ENCODE data around the gene ELL.

ELL gene

GRCh38 chr19:18513868-18514267 is 8.0 kb downstream of the ELL start:
- no peak overlapping the region for H3K27ac ChIP-seq
- TF ChIP-seq FOXP2 (optimal IDR thresholded peaks at IDR 0.05; ENCODE audit: control extremely low read depth, extremely low read length, insufficient read depth) (no peak), POLR2AphosphoS5 (IDR thresholded peaks at IDR 0.05; ENCODE audit: borderline replicate concordance, low read depth, low read length) (no peak), EZH2 (IDR thresholded peaks at IDR 0.05) (no peak)

DNA sequence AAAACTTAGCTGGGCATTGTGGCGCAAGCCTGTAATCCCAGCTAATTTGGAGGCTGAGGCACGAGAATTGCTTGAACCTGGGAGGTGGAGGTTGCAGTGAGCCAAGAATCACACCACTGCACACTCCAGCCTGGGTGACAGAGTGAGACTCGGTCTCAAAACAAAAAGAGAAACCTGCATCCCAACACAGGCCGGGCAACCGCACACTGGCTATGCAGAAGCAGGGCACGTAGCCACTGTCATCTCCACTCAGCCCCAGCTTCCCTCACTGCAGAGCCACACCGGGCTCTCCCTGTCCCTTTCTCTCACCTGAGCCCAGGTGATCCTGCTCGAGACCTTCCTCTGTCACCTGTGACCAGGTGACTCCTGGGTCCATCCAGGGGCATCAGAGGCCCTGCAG is 11.7 kb downstream of the ELL start:
- no peak for DNase-seq (ENCODE audit: low read depth, low spot score)
- no peak overlapping the region for H3K9ac ChIP-seq (ENCODE audit: insufficient read length)
- H3K9me3 ChIP-seq (ENCODE audit: low read depth, low read length), result no peaks in the 10 kb centered on the region
- H3K36me3 ChIP-seq (ENCODE audit: insufficient read depth, low read length), result no peaks in the 10 kb centered on the region
- no peak overlapping the region for H3K27ac ChIP-seq
- TF ChIP-seq FOXP2 (optimal IDR thresholded peaks at IDR 0.05; ENCODE audit: control extremely low read depth, extremely low read length, insufficient read depth), result no peak
- TF ChIP-seq EZH2 (IDR thresholded peaks at IDR 0.05), result no peak
- no peak for TF ChIP-seq POLR2AphosphoS5 (IDR thresholded peaks at IDR 0.05; ENCODE audit: borderline replicate concordance, low read depth, low read length)
- H3K4me3 ChIP-seq, result no peak overlapping the region

More at GRCh38 chr19:18513868-18514267, 8.0 kb downstream of the ELL start:
- Histone ChIP-seq H3K4me3 (no peak overlapping the region), H3K9me3 (ENCODE audit: low read depth, low read length) (no peaks in the 10 kb centered on the region), H3K9ac (ENCODE audit: insufficient read length) (no peak overlapping the region), H3K36me3 (ENCODE audit: insufficient read depth, low read length) (no peaks in the 10 kb centered on the region)
- no peak for DNase-seq (ENCODE audit: low read depth, low spot score)

- no peak overlapping the region for H3K27ac ChIP-seq
- no peak overlapping the region for H3K4me3 ChIP-seq
- DNase-seq (ENCODE audit: low read depth, low spot score), result no peak
- TF ChIP-seq FOXP2 (optimal IDR thresholded peaks at IDR 0.05; ENCODE audit: control extremely low read depth, extremely low read length, insufficient read depth) (no peak), EZH2 (IDR thresholded peaks at IDR 0.05) (no peak), POLR2AphosphoS5 (IDR thresholded peaks at IDR 0.05; ENCODE audit: borderline replicate concordance, low read depth, low read length) (no peak)
- no peaks in the 10 kb centered on the region for H3K9me3 ChIP-seq (ENCODE audit: low read depth, low read length)
- H3K36me3 ChIP-seq (ENCODE audit: insufficient read depth, low read length), result no peaks in the 10 kb centered on the region
- H3K9ac ChIP-seq (ENCODE audit: insufficient read length), result no peak overlapping the region
These were observed 13.3 kb downstream of the ELL start for GRCh38 chr19:18508585-18508984.

DNA sequence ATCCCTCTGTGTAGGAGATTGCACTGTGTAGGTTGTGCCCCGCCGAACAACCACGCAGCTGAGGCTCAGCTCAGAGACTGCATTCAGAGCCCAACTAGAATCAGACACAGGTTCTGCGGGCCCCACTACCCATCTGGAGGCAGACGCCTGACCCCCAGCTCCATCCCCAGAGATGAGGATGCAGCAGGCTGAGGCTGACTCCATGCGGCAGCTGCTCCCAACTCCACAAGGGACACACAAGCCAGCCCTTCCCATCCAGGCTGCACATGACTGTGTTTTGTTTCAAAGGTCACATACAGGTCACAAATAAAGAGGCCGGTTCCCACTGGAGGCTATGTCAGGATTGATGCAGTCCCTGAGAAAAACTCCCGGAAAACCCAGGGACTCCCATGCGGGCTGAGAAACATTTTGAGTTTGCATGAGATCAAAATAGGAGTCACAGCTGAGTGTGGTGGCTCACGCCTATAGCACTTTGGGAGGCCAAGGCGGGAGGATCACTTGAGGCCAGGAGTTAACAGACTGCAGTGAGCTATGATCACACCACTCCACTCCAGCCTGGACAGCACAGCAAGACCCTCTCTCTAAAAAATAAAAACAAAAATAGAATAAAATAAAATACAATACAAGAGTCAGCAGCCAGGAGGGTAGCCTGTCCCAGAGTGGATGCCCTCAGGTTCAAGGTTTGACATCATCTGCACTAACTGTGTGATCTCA is 14.0 kb downstream of the ELL start:
- no peak for TF ChIP-seq POLR2AphosphoS5 (IDR thresholded peaks at IDR 0.05; ENCODE audit: borderline replicate concordance, low read depth, low read length)
- no peak for TF ChIP-seq EZH2 (IDR thresholded peaks at IDR 0.05)
- TF ChIP-seq FOXP2 (optimal IDR thresholded peaks at IDR 0.05; ENCODE audit: control extremely low read depth, extremely low read length, insufficient read depth), result no peak
- no peaks in the 10 kb centered on the region for H3K36me3 ChIP-seq (ENCODE audit: insufficient read depth, low read length)
- no peaks in the 10 kb centered on the region for H3K9me3 ChIP-seq (ENCODE audit: low read depth, low read length)
- no peak overlapping the region for H3K27ac ChIP-seq
- H3K9ac ChIP-seq (ENCODE audit: insufficient read length), result no peak overlapping the region
- H3K4me3 ChIP-seq, result no peak overlapping the region
- DNase-seq (ENCODE audit: low read depth, low spot score), result no peak

DNA sequence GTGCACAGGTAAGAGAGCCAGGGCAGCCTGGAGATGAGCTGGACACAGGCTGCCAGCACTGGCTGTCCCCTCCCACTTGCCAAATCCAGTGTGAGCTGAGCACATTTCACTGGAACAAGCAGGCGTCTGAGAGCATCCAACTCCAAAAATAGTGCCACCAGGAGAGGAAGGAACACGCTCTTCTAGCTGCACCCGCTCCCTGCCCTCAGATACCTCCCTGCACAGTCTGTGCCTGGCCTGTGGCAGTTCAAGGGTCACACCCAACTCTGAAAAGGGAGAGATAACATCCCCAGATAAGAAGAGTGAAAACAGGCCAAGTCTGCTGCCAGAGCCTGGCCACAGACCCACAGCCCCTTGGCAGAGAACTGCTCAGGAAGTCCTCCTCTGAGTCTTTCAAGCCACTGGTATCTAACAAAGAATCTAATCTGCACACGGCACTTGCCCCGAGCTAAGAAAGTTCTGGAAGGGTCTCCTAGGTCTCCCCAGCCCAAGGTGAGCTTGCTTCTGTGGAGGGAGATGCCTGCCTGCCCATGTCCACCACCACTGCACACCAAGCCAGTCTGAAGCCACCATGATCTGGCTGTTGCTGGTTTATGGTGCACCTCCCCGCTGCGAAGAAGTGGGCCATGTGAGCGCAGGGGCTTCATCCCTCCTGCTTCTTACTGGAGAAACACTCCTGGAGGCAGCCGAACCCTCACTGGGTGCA is 14.7 kb downstream of the ELL start:
- Histone ChIP-seq H3K9me3 (ENCODE audit: low read depth, low read length) (no peaks in the 10 kb centered on the region), H3K27ac (no peak overlapping the region), H3K36me3 (ENCODE audit: insufficient read depth, low read length) (no peaks in the 10 kb centered on the region), H3K9ac (ENCODE audit: insufficient read length) (no peak overlapping the region), H3K4me3 (no peak overlapping the region)
- DNase-seq (ENCODE audit: low read depth, low spot score), result no peak
- TF ChIP-seq EZH2 (IDR thresholded peaks at IDR 0.05) (no peak), POLR2AphosphoS5 (IDR thresholded peaks at IDR 0.05; ENCODE audit: borderline replicate concordance, low read depth, low read length) (no peak), FOXP2 (optimal IDR thresholded peaks at IDR 0.05; ENCODE audit: control extremely low read depth, extremely low read length, insufficient read depth) (no peak)

DNA sequence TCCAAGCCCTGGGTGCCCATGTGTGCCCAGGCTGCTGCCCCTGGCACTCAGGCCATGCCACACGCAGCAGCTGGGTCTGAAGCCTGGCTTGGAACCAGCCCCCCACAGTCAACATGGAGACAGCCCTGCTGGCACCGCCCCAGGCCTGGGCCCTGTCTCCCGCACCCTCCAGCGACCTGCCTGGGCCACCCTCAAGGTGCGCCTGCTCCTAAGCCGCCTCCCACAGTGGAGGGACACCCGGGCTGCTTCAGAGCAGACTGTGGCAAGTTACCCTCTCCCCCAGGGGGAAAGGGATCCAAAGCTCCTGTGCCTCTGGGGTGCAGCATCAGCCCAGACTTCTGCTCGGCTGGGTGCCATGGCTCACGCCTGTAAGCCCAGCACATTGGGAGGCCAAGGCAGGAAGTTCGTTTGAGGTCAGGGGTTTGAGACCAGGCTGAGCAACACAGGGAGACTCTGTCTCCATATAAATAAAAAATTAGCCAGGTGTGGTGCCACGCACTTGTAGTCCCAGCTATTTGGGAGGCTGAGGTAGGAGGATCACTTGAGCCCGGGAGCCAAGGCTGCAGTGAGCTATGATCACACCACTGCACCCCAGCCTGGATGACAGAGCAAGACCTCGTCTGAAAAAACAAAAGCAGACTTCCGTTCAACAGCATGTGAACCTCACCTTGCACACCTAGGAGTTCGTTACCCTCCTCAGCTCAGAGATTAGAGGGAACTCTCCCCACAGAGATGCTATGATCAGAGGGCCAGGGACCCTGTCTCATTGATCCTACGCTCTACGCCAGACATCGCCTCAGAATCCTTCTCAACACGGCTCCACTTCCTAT is 15.6 kb downstream of the ELL start:
- no peak overlapping the region for H3K4me3 ChIP-seq
- no peak overlapping the region for H3K27ac ChIP-seq
- DNase-seq (ENCODE audit: low read depth, low spot score), result no peak
- no peaks in the 10 kb centered on the region for H3K36me3 ChIP-seq (ENCODE audit: insufficient read depth, low read length)
- H3K9ac ChIP-seq (ENCODE audit: insufficient read length), result no peak overlapping the region
- no peak for TF ChIP-seq EZH2 (IDR thresholded peaks at IDR 0.05)
- no peak for TF ChIP-seq POLR2AphosphoS5 (IDR thresholded peaks at IDR 0.05; ENCODE audit: borderline replicate concordance, low read depth, low read length)
- TF ChIP-seq FOXP2 (optimal IDR thresholded peaks at IDR 0.05; ENCODE audit: control extremely low read depth, extremely low read length, insufficient read depth), result no peak
- H3K9me3 ChIP-seq (ENCODE audit: low read depth, low read length), result no peaks in the 10 kb centered on the region

DNA sequence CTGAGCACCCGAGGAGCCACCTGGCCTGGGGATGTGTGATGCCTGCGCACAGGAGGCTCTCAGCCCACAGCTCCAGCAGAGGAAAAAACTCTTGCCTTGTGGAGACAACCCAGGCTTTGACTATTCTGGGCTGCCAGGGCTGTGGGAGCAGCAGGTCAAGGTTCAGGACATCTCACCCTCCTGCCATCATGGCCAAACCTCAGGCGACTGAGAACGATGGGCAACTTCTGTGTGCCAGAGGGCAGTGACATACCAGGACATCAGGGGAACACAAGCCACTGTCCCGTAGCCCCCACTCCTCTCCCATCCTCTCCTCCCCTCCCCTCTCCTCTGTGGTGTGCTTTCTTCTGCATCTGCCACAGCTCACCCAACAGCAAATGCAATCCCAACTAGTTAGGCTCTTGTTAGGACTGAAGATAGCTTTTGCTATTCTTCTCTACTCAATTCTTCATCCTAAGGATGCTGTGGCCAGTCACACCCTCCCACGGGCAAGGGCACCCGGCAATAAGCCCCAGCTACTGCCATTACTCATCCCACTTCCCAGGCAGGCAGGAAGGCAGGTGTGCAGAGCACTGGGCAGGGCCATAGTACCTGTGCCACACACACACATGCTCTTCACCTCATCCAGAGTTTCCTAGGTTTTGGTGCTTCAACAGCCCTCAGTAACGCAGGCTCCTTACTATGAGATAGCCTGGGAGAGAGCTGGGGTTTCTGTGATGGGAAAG is 16.8 kb downstream of the ELL start:
- no peak for DNase-seq (ENCODE audit: low read depth, low spot score)
- H3K4me3 ChIP-seq, result no peak overlapping the region
- no peak for TF ChIP-seq FOXP2 (optimal IDR thresholded peaks at IDR 0.05; ENCODE audit: control extremely low read depth, extremely low read length, insufficient read depth)
- no peak for TF ChIP-seq EZH2 (IDR thresholded peaks at IDR 0.05)

More for the DNA sequence above, 16.8 kb downstream of the ELL start:
- no peaks in the 10 kb centered on the region for H3K36me3 ChIP-seq (ENCODE audit: insufficient read depth, low read length)
- no peak overlapping the region for H3K27ac ChIP-seq
- H3K9me3 ChIP-seq (ENCODE audit: low read depth, low read length), result no peaks in the 10 kb centered on the region
- H3K9ac ChIP-seq (ENCODE audit: insufficient read length), result no peak overlapping the region

Measured in SK-N-MC (cell line).